ENCODE measurements around the gene PCDH19. TPM values are rescaled to one million over a fixed set of nuclear protein-coding genes. Genes with fewer than 3 reads are reported as not detected.

PCDH19 gene
- total and polyA plus RNA-seq, 10 of the 15 experiments (the other 5 are each of a cell fraction or from before 2014, with no cell fraction given), result 0.01 TPM; not detected in 9

- no peak for FAIRE-seq
- ATAC-seq, result no peak
- no peak overlapping the region for H3K4me2 ChIP-seq (ENCODE audit: control insufficient read depth, insufficient read depth)
- H3K4me1 ChIP-seq (ENCODE audit: control insufficient read depth, insufficient read depth, low read length), result no peaks in the 10 kb centered on the region
- no peaks in the 10 kb centered on the region for H3K27me3 ChIP-seq (replicated peaks in 1 of 2; ENCODE audit: control insufficient read depth in 2 of 2, insufficient read depth in 2 of 2, low read length in 1 of 2)
- H3K9me3 ChIP-seq (replicated peaks; ENCODE audit: control insufficient read depth, insufficient read depth, low read length), result no peaks in the 10 kb centered on the region
- no peak overlapping the region for H3K4me3 ChIP-seq
- intact Hi-C loops (cut with micrococcal nuclease; ENCODE audit: unreplicated experiment), result no loop called here
- no peak overlapping the region for H2AFZ ChIP-seq (ENCODE audit: control insufficient read depth, low read depth, low read length)
- TF ChIP-seq FOS (IDR thresholded peaks at IDR 0.05; ENCODE audit: borderline replicate concordance, extremely low read depth, insufficient read length) (no peak), RAD51 (IDR thresholded peaks at IDR 0.05) (no peak), ZBTB11 (CRISPR knock-in tag; IDR thresholded peaks at IDR 0.05) (no peak), SIN3A (IDR thresholded peaks at IDR 0.05; ENCODE audit: low read depth, low read length) (no peak), CREM (IDR thresholded peaks at IDR 0.05; ENCODE audit: low read depth) (no peak)
- ChIA-PET CTCF (no interaction called here), SMC1A (ENCODE audit: uncharacterized antibody, unreplicated experiment) (no interaction called here), RAD21 (ENCODE audit: unreplicated experiment) (no interaction called here), POLR2A (no interaction called here)
- H3K79me2 ChIP-seq (ENCODE audit: control insufficient read depth, insufficient read depth, low read length), result no peaks in the 10 kb centered on the region
- H3K9ac ChIP-seq (ENCODE audit: control insufficient read depth, insufficient read depth, low read length), result no peak overlapping the region
- no peak overlapping the region for H3K27ac ChIP-seq (ENCODE audit: control insufficient read depth, insufficient read depth)
- H4K20me1 ChIP-seq (ENCODE audit: control insufficient read depth, insufficient read depth), result no peaks in the 10 kb centered on the region
- no TSS peak for BruUV-seq (replicated peaks)
- no peak for DNase-seq (ENCODE audit: low read depth, low spot score)
- H3K36me3 ChIP-seq (ENCODE audit: control insufficient read depth in 2 of 2, insufficient read depth in 2 of 2, low read length in 1 of 2), result no peaks in the 10 kb centered on the region
- in situ Hi-C loops (cut with MboI), result no loop called here
Observed at GRCh38 chrX:100349391-100349790, 60.7 kb downstream of the PCDH19 start.

GRCh38 chrX:100341142-100341510, 68.9 kb downstream of the PCDH19 start:
- ATAC-seq (no peak), DNase-seq (ENCODE audit: low read depth, low spot score) (no peak), FAIRE-seq (no peak)
- Histone ChIP-seq H3K9ac (ENCODE audit: control insufficient read depth, insufficient read depth, low read length) (no peak overlapping the region), H3K36me3 (ENCODE audit: control insufficient read depth in 2 of 2, insufficient read depth in 2 of 2, low read length in 1 of 2) (no peaks in the 10 kb centered on the region), H3K4me2 (ENCODE audit: control insufficient read depth, insufficient read depth) (no peak overlapping the region), H3K27me3 (replicated peaks in 1 of 2; ENCODE audit: control insufficient read depth in 2 of 2, insufficient read depth in 2 of 2, low read length in 1 of 2) (no peaks in the 10 kb centered on the region), H3K9me3 (replicated peaks; ENCODE audit: control insufficient read depth, insufficient read depth, low read length) (no peaks in the 10 kb centered on the region), H2AFZ (ENCODE audit: control insufficient read depth, low read depth, low read length) (no peak overlapping the region), H3K79me2 (ENCODE audit: control insufficient read depth, insufficient read depth, low read length) (no peaks in the 10 kb centered on the region), H3K4me3 (no peak overlapping the region), H3K27ac (ENCODE audit: control insufficient read depth, insufficient read depth) (no peak overlapping the region), H3K4me1 (ENCODE audit: control insufficient read depth, insufficient read depth, low read length) (no peaks in the 10 kb centered on the region), H4K20me1 (ENCODE audit: control insufficient read depth, insufficient read depth) (no peaks in the 10 kb centered on the region)
- SMC1A ChIA-PET (ENCODE audit: uncharacterized antibody, unreplicated experiment), result no interaction called here
- in situ Hi-C loops (cut with MboI), result no loop called here
- RAD21 ChIA-PET (ENCODE audit: unreplicated experiment), result no interaction called here
- 22% methylated on average over 4 of the region's 4 CpGs for WGBS (ENCODE audit: insufficient coverage, insufficient replicate concordance, low lambda C conversion rate, missing lambda C conversion rate)
- intact Hi-C loops (cut with micrococcal nuclease; ENCODE audit: unreplicated experiment), result no loop called here
- BruUV-seq (replicated peaks), result no TSS peak
- CTCF ChIA-PET, result no interaction called here
- POLR2A ChIA-PET, result no interaction called here
- TF ChIP-seq ZSCAN29 (IDR thresholded peaks at IDR 0.05), result no peak
- no peak for TF ChIP-seq NRF1 (conservative IDR thresholded peaks at IDR 0.05; ENCODE audit: low read depth, low read length)
- TF ChIP-seq BMI1 (IDR thresholded peaks at IDR 0.05; ENCODE audit: borderline replicate concordance), result no peak
- TF ChIP-seq BACH1 (IDR thresholded peaks at IDR 0.05; ENCODE audit: borderline replicate concordance), result no peak
- no peak for TF ChIP-seq USF2 (IDR thresholded peaks at IDR 0.05; ENCODE audit: borderline replicate concordance, low read depth, low read length)
- no peak for TF ChIP-seq ZNF274 (IDR thresholded peaks at IDR 0.05; ENCODE audit: insufficient read depth, insufficient read length)
- no peak for TF ChIP-seq RELA (IDR thresholded peaks at IDR 0.05; ENCODE audit: borderline replicate concordance, partially characterized antibody)
- TF ChIP-seq SIX5 (IDR thresholded peaks at IDR 0.05; ENCODE audit: low read depth, low read length, severe bottlenecking), result no peak

Data from GM12878 (cell line).